ENCODE measurements around the gene TRAK1.

DNA sequence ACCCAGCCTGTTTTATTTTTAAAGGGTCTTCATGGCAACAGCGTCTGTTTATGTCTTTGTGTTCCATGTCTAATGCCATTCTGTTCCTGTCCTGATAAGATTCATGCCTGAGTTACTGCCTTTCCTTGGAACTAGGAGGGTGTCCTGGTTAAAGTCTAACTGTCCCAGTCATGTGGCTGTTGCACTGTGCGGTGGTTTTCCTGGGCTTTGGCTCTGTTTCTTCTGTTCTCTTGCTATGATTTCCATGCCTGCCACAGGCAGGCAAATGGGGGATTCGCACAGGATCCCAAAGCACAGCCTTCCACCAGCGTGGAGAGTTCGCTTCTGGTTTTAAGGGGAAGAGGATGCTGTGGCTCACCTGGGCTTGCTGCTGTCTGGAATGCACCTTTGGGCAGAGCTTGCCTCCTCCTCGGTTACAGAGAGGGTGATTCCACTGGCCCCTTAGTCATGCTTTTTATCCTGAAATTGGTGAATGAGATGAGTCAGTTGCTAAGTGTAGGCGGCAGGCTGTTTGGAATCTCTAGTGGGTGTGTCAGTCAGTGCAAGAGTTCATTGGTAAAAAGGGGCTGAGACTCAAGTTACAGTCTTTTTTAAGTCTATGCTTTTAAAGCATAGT, 88.1 kb downstream of the TRAK1 start:
- TF ChIP-seq POLR2AphosphoS5 (IDR thresholded peaks at IDR 0.05) (peak; percentile 13), POLR2A (IDR thresholded peaks at IDR 0.05) (no peak)
- TF ChIP-seq, protein P1, sequence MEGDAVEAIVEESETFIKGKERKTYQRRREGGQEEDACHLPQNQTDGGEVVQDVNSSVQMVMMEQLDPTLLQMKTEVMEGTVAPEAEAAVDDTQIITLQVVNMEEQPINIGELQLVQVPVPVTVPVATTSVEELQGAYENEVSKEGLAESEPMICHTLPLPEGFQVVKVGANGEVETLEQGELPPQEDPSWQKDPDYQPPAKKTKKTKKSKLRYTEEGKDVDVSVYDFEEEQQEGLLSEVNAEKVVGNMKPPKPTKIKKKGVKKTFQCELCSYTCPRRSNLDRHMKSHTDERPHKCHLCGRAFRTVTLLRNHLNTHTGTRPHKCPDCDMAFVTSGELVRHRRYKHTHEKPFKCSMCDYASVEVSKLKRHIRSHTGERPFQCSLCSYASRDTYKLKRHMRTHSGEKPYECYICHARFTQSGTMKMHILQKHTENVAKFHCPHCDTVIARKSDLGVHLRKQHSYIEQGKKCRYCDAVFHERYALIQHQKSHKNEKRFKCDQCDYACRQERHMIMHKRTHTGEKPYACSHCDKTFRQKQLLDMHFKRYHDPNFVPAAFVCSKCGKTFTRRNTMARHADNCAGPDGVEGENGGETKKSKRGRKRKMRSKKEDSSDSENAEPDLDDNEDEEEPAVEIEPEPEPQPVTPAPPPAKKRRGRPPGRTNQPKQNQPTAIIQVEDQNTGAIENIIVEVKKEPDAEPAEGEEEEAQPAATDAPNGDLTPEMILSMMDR (IDR thresholded peaks at IDR 0.05), result no peak
